HL-60 (cell line): ENCODE measurements around the gene LMBRD1.

Experiments used
- DNase-seq, 2 experiments: peaks; one replicate each; pipeline ENCODE4 v3.0.0-alpha.2; 2010 to 2020; ENCODE audit warnings: low read depth in 1 of 2, low spot score in 1 of 2
- H3K27ac ChIP-seq: fragments of 250-450 bp; sonication (Bioruptor Pico); replicated peaks from 2 replicates; pipeline ENCODE4 v1.5.1; 2020; ENCODE audit warnings: mild to moderate bottlenecking, moderate library complexity
- H3K27me3 ChIP-seq: fragments of 250-450 bp; sonication (Bioruptor Pico); 2 replicates; pipeline ENCODE4 v1.5.1; 2021; ENCODE audit warnings: mild to moderate bottlenecking, moderate library complexity; ENCODE audit not compliant: insufficient read depth, poor library complexity, severe bottlenecking
- H3K4me3 ChIP-seq: replicated peaks from 2 replicates; pipeline ENCODE4 v1.5.1; 2011; ENCODE audit warnings: mild to moderate bottlenecking, control low read depth, low read length; ENCODE audit not compliant: insufficient read depth
- GABPA ChIP-seq: IDR thresholded peaks from 2 replicates; pipeline ENCODE4 v1.6.1; 2012; ENCODE audit warnings: low read depth
- POLR2AphosphoS5 ChIP-seq: IDR thresholded peaks from 2 replicates; pipeline ENCODE4 v1.6.1; 2012; ENCODE audit warnings: low read depth
- SPI1 ChIP-seq: IDR thresholded peaks from 2 replicates; pipeline ENCODE4 v1.6.1; 2012; ENCODE audit warnings: low read depth, mild to moderate bottlenecking, borderline replicate concordance
- TF ChIP-seq, protein P1 (sequence below): IDR thresholded peaks from one replicate; pipeline ENCODE4 v1.5.1; 2011; ENCODE audit warnings: low read length, control low read depth, inconsistent platforms; ENCODE audit not compliant: insufficient read depth
- TF ChIP-seq, protein P2 (sequence below): IDR thresholded peaks from 2 replicates; pipeline ENCODE4 v1.6.1; 2012; ENCODE audit warnings: low read depth; ENCODE audit not compliant: insufficient replicate concordance

LMBRD1 gene

DNA sequence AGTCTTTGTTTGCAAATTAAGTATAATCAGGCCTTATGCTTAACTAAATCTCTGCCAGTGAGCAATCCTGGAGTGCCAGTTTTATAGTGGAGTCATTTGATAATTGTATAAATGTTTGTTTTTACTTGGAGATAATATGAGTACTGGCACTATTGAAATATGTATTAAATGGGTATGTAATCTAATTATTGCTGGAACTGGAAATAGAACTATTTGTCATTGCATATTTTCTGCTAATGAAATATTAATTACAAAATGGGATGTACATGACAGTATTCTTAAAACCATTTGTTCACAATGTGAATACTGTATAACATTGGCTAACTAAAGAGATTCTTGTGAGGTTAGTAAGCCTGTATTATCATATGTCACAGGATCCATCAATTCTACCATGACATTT is 20.5 kb upstream of the LMBRD1 start:
- Histone ChIP-seq H3K4me3 (no peak overlapping the region), H3K27me3 (no peaks in the 10 kb centered on the region), H3K27ac (no peak overlapping the region)
- DNase-seq, result no peak
- TF ChIP-seq GABPA (no peak), SPI1 (no peak), POLR2AphosphoS5 (no peak)
- TF ChIP-seq, protein P1, sequence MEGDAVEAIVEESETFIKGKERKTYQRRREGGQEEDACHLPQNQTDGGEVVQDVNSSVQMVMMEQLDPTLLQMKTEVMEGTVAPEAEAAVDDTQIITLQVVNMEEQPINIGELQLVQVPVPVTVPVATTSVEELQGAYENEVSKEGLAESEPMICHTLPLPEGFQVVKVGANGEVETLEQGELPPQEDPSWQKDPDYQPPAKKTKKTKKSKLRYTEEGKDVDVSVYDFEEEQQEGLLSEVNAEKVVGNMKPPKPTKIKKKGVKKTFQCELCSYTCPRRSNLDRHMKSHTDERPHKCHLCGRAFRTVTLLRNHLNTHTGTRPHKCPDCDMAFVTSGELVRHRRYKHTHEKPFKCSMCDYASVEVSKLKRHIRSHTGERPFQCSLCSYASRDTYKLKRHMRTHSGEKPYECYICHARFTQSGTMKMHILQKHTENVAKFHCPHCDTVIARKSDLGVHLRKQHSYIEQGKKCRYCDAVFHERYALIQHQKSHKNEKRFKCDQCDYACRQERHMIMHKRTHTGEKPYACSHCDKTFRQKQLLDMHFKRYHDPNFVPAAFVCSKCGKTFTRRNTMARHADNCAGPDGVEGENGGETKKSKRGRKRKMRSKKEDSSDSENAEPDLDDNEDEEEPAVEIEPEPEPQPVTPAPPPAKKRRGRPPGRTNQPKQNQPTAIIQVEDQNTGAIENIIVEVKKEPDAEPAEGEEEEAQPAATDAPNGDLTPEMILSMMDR, result no peak
- TF ChIP-seq, protein P2, sequence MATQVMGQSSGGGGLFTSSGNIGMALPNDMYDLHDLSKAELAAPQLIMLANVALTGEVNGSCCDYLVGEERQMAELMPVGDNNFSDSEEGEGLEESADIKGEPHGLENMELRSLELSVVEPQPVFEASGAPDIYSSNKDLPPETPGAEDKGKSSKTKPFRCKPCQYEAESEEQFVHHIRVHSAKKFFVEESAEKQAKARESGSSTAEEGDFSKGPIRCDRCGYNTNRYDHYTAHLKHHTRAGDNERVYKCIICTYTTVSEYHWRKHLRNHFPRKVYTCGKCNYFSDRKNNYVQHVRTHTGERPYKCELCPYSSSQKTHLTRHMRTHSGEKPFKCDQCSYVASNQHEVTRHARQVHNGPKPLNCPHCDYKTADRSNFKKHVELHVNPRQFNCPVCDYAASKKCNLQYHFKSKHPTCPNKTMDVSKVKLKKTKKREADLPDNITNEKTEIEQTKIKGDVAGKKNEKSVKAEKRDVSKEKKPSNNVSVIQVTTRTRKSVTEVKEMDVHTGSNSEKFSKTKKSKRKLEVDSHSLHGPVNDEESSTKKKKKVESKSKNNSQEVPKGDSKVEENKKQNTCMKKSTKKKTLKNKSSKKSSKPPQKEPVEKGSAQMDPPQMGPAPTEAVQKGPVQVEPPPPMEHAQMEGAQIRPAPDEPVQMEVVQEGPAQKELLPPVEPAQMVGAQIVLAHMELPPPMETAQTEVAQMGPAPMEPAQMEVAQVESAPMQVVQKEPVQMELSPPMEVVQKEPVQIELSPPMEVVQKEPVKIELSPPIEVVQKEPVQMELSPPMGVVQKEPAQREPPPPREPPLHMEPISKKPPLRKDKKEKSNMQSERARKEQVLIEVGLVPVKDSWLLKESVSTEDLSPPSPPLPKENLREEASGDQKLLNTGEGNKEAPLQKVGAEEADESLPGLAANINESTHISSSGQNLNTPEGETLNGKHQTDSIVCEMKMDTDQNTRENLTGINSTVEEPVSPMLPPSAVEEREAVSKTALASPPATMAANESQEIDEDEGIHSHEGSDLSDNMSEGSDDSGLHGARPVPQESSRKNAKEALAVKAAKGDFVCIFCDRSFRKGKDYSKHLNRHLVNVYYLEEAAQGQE, result no peak

GRCh38 chr6:69816569-69816968 is 19.8 kb upstream of the LMBRD1 start:
- Histone ChIP-seq H3K27me3 (no peaks in the 10 kb centered on the region), H3K4me3 (no peak overlapping the region), H3K27ac (no peak overlapping the region)
- DNase-seq, result no peak
- TF ChIP-seq, protein P2, result no peak
- no peak for TF ChIP-seq POLR2AphosphoS5
- TF ChIP-seq SPI1, result no peak
- TF ChIP-seq GABPA, result no peak
- TF ChIP-seq, protein P1, result no peak

GRCh38 chr6:69816026-69816425 is 19.2 kb upstream of the LMBRD1 start:
- Histone ChIP-seq H3K4me3 (no peak overlapping the region), H3K27me3 (no peaks in the 10 kb centered on the region), H3K27ac (no peak overlapping the region)
- DNase-seq, result no peak
- TF ChIP-seq SPI1 (no peak), GABPA (no peak), POLR2AphosphoS5 (no peak)
- TF ChIP-seq, protein P1, result no peak
- TF ChIP-seq, protein P2, result no peak
